HG02798 (cell line): ENCODE measurements around the gene S100P.
"Not testable (repeated sequence)": the region's sequence is repeated elsewhere in the genome, so short reads cannot be mapped to it uniquely, and the experiment has no call there.

Source experiments
- ATAC-seq: cut with Tn5 transposase; IDR thresholded peaks from one replicate; pipeline ENCODE4 v1.9.1; 2021; ENCODE audit warnings: mild to moderate bottlenecking; ENCODE audit not compliant: unreplicated experiment, poor library complexity

Gene S100P

GRCh38 chr4:6720202-6720699 is 26.6 kb downstream of the S100P start:
- no peak for ATAC-seq

GRCh38 chr4:6721121-6721520 is 27.4 kb downstream of the S100P start:
- ATAC-seq = no peak

- no peak for ATAC-seq
Measured at GRCh38 chr4:6722891-6723290, 29.2 kb downstream of the S100P start.

DNA sequence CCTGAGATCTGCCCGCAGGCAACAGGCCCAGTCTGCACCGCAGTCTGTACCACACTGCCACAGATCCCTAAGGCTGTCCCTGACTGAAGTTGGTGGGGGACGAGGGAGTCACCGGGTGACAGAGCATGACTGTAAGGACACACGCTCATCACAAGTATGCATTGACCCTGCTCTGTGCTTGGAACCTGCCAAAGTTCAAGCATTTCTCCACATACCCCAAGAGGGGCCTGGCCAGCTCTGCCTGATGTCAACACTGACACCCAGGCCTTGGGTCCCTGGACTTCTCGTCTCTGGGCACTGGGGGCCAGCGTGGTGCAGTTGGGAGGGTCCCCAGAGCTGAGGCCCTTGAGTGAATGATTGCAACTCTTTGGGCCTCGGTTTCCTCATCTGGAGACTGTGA is 30.2 kb downstream of the S100P start:
- ATAC-seq = no peak

DNA sequence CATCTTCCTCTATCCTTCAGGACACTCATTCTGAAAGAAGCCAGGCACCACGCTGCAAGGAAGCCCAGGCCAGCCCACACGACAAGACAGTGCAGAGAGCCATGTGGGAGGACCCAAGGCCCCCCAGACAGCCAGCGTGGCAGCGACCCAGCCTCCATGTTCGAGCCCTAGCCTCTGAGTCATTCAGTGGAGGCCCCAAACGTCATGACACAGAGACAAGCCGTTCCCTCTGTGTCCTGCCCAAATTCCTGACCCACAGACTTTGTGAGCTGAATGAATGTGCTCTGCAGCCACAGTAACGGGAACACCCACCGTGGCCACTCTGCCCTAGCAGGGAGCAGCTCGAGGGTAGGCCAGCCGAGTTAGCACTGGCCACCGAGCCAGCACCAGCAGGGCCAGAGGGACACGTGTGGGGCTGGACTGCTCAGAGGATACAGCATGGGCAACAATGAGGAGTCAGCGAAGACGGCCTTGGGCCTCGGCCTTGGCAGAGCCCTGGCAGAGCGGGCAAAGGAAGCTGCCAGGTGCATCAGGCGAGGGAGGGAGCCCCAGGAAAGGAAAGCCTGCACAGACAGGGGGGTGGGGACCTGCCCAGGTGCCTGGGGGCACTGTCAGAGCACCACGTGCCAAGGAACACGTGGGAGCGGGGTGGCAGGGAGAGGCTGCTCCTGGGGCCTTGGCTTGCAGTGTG is 30.9 kb downstream of the S100P start:
- ATAC-seq = no peak

GRCh38 chr4:6725427-6725961 is 31.8 kb downstream of the S100P start:
- not testable (repeated sequence) for ATAC-seq

DNA sequence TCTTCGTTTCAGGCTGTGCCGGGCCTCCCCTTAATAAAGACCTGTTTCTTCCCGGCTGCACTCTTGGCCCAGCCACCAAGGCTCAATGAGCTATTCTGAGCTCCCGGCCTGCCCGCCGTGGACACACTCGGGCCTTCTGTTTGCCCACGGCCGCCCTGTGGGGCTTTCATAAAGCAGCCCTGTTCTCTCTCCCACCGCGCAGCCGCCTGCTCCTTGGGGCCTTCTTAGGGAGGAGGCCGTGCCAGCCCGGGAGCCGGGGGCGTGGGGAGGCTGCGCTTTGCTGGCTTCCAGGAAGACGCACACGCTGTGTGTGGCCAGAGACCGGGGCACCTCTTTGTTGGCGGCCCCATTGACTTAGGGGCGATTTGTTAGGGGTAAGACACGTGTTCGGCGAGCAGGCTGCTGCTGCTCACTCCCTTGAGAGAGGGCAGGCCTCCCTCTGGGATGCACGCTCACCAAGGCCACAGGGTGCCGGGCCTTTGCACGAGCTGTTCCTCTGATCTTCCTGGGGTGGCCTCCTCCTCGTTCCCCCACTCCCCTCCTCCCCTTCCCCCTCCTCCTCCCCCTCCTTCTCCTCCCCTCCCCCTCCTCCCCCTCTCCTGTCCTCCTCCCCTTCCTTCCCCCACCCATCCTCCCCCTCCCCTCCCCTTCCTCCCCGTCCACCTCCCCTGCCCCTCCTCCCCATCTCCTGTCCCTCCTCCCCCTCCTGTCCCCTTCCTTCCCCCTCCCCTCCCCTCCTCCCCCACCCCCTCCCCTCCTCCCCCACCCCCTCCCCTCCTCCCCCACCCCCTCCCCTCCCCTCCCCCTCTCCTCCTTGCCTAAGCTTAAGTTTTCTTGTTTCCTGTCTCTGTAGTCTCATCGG is 33.6 kb downstream of the S100P start:
- no peak for ATAC-seq

DNA sequence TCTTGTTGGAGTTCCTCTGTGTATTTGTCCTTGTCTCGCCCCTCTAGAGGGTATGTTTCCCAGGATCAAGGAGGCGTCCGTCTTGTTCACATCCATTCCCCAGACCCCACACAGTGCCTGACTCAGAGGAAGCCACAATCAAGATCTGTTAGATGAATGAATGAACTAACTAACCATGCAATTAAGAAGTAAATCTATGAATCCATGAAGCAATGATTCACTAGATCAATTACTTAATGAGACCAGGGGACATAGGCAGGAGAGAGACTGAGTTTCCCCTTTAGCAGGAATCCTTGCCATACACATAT is 34.2 kb downstream of the S100P start:
- ATAC-seq = no peak

- no peak for ATAC-seq
Measured at GRCh38 chr4:6728320-6729029, 34.8 kb downstream of the S100P start.

- ATAC-seq = no peak
Measured at GRCh38 chr4:6730603-6731317, 37.1 kb downstream of the S100P start.

- no peak for ATAC-seq
Measured at GRCh38 chr4:6731318-6731675, 37.6 kb downstream of the S100P start.

DNA sequence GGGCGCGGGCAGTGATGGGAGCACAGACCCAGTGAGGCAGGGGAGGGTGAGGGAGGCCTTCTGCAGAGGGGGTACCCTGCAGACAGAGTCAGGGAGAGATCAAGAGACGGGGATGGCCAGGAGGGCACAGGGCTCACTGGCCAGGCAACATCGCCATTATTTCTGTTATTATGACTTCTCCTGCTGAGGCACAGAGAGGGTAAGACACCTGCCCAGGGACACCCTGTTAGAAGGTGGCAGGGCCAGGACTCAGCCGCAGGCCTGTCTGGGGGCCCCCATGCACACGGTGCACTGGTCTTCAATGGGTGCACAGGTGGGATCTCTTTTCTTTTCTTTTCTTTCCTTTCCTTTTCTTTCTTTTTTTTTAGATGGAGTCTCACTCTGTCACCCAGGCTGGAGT is 38.1 kb downstream of the S100P start:
- no peak for ATAC-seq

DNA sequence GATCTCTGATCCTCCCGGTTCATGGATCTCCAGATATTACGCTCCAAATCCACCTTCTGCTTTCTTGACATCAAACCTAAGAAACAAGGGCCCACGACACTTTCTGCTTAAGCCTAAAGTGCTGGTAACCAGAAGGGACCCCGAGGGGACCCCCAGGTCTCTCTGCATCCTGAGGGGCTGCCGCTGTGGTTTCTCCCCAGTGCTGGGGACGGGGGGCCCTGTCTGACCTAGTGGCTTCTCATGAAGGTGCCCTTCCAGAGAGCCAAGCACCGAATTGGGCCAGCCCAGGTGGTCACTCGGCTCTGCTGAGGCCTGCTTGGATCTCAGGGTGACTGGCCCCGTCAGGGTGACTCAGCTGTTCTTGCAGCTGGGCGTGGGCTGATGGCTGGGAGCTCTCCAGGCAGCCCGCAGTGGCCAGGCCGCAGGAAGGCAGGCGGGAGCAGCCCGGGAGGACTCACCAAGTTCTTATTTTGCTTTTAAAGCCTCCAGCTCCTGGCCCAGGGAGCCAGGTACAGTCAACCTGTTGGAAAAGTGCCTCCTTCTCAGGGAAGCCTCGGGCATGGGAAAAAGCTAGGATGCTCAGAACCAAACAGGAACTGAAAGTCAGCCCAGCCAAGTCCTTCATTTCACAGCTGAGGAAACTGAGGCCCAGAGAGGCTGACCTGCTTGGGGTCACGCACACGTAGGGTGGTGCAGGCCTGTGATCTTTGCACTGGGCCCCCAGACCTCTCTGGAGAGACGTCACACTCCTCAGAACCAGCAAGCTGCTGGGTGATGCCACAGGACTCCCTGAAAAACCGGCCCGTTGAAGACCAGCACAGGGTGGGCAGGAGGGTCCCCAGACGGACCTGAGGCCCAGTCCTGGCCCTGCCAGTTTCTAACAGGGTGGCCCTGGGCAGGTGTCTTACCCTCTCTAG is 39.0 kb downstream of the S100P start:
- ATAC-seq = no peak

- ATAC-seq = no peak
Measured at GRCh38 chr4:6733358-6734164, 39.9 kb downstream of the S100P start.

DNA sequence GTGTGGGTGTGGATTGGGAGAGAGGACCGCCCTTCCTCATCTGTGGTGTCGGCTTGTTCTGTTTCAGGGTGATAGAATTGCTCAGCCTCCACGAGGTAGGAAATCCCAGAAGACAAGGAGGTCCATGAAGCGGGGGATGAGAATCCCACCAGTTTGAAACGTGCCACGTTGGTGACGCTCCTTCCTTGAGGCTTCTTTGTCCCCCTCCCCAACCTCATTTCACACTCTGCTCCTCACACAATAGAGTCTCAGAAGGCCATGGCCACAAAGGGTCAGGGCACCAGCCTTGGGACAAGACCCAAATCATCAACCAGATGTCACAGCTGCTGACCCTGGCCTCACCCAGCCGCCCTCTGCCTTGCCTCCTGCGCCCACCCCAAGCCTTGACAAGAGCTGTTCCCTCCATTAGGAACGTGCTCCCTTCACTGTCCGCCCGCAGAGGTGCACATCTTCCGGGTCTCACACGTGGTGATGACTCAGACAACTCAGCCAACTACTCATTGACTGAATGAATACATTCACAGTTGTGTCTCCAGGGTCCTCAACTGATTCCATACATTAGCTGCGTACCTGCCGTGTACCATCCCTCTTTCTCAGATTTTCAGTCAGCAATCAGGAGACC is 40.6 kb downstream of the S100P start:
- no peak for ATAC-seq

GRCh38 chr4:6739920-6740319 is 46.2 kb downstream of the S100P start:
- ATAC-seq = no peak

- no peak for ATAC-seq
Measured at GRCh38 chr4:6740347-6740746, 46.7 kb downstream of the S100P start.

GRCh38 chr4:6742507-6742906 is 48.8 kb downstream of the S100P start:
- ATAC-seq = no peak
